Activated naive CD4-positive, alpha-beta T cell treated with Interleukin-2 at 50 U/mL for 16 hours (primary cell): ENCODE results near the gene ZDHHC16.

ENCODE experiments used
- DNase-seq: peaks from one replicate; pipeline ENCODE4 v3.0.0-alpha.2; 2020

The ZDHHC16 gene

DNA sequence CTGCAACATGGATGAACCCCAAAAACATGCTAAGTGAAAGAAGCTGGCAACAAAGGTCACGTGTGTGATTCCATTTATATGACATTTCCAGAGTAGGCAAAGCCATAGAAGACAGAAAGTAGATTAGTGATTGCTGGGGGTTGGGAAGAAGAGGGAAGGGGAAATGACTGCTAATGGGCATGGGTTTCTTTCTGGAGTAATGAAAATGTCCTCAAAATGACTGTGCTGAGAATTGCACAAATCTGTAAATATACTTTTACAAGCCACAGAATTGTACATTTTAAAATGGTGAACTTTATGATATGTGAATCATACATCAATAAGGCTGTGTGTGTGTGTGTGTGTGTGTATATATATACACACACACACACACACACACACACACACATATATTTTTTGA, 36.4 kb downstream of the ZDHHC16 start:
- no peak for DNase-seq

GRCh38 chr10:97483506-97483905, 37.5 kb downstream of the ZDHHC16 start:
- DNase-seq, result no peak

DNA sequence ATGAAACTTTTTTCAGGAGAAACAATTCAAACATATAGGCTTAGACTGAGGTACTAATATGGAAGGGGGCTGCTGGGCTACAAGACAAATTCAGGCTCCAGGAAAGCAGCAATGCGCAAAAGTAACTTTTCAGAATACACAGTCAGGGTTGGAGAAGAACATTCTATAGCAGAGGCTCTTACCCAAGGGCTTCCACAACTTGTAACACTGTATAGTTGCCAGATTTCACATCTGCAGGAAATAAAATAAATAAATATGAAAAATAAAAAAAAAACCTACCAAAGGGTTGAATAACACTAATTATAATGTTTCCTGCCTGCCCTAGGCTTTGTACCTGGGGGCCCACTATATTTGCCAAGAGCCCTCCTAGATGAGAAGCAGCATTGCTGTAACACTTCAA, 37.9 kb downstream of the ZDHHC16 start:
- no peak for DNase-seq

GRCh38 chr10:97485647-97486281, 39.8 kb downstream of the ZDHHC16 start:
- no peak for DNase-seq

DNA sequence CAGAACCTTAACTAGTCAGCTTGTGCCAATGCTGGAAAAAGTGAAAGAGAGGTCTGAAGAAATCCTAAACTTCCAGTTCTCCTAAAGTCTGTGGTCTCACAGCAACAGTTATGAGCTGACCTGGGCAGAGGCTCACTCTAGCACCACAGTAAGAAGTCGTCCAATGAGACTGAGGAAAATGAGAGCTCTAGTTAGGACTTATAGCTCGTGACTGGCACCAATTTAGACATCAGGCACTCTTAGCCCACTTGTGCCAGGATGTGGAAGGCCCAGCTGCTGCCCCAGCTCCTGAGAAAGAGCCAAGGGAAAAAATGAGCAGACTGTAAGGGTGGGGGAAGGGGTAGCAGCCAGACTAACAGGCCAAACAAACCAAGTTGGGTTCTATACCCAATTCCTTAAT, 44.6 kb downstream of the ZDHHC16 start:
- no peak for DNase-seq

DNA sequence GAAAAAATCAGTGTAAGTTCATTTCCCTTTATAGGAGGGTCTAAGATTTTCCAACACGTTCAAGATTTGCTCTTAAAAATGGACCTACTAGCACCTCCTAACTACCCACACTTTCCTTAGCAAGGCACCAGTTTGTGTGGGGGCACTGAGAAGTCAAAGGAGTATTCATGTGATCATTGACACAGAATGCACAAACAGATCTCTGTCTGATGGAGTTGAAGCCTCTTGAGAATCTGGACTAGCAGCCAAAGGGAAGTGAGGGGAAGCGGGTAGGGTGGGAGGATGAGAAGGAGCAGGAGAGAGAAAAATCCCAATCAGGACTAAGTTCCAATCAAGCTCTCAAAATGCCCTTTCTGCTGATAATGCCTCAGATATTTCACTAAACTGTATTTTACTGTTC, 48.2 kb downstream of the ZDHHC16 start:
- DNase-seq, result no peak

GRCh38 chr10:97494863-97495506, 49.0 kb downstream of the ZDHHC16 start:
- no peak for DNase-seq

DNA sequence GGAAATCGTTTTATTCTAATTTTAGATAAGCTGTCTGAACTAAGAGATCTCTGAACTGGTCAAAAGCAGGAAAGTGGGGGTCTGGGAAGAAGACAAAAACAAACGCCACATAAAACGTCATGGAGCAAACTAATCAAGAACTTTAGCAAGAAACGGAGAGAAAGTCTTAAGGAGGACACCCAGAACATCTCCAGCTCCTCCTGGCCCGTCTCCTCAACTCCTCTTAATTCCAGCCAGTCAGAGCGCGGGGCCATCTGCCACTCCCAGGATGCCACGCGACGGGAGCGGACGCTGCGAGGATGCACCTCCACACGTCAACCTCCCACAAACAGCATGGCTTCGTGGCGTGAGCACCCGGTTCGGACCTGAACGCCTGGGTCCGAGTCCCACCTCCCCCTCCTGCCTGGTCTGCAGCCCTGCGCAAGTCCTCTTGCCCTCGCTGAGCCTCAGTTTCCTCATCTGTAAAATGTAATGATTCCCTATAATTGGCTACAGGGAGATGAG, 51.6 kb downstream of the ZDHHC16 start:
- peak; percentile 81 for DNase-seq

GRCh38 chr10:97498076-97498840, 52.3 kb downstream of the ZDHHC16 start, which contains the start of gene MMS19:
Gene MMS19, minus strand, starts transcription at chr10:97498422. Its CDS starts 38 bp downstream, at chr10:97498384.
- peak; percentile 100 for DNase-seq

DNA sequence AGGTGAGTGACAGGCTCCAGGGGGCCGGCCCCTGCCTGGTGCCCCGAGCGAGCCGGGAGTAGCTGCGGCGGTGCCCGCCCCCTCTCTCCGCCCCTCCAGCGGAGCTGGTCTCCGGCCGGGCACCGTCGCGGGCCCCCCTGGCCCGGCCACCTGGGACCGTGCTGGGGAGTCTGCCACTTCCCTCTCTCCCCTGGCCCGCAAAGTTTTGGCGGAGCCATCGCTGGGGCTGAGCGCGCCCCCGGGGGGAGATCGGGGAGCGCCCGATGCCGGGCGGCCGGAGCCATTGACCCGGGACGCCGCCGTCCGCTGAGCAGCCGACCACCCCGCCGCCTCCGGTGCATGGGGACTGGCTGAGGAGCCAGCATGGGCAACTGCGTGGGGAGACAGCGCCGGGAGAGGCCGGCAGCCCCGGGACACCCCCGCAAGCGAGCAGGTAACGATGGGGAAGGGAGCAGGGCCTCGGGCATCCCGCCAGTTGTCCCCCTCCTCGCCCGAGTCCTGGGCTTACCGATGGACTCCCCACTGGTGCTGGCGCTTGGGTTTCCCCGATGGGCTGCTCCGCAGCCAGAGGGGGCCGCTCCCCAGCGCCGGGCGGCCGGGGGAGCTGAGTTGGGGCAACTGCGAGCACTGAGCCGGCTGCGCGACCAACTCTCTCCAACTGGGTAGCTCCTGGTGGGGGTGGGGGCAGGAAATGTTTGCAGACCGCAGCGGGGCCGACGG, 53.0 kb downstream of the ZDHHC16 start, which contains the start of gene UBTD1:
TSS of gene UBTD1 (plus strand) at position 84 of the 720 bp plus-strand sequence. CDS start at position 364, 280 bp downstream.
- peak; percentile 30 for DNase-seq

DNA sequence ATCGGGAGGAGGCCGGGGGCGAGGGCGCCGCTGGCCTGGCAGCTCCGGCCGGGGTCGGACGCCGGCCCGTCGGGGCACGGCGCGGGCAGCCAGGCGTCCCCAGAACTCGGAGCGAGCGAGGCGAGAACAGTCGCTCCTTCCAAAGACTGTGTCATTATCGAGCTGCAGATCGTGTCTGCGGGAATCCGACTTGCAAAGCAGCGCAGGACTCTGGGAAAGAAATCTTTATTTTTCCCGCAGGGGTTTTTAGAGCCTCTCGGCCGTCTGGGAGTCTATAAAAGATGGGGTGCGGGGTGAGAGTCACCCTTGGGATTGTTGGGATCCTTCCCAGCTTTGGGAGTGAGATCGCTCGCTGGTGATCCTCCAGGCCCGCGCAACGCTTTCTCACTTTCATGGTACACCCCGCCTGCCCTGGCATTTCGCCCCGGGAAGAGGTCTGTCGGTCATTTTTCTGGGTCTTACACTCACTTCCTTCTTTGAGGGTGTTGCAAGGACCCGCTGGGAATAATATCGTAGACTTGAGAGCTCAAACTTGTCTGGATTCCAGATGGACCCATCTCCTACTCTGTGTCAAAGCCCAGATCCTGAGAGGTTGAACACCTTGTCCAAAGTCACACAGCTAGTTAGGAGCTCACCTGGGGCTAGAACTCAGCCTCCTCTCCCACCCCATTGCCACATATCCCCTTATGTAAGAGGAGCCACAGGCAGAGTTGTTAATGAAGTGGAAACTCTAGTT, 53.8 kb downstream of the ZDHHC16 start:
- DNase-seq, result no peak

GRCh38 chr10:97500297-97500575, 54.3 kb downstream of the ZDHHC16 start:
- no peak for DNase-seq

GRCh38 chr10:97502916-97503315, 56.9 kb downstream of the ZDHHC16 start:
- DNase-seq, result no peak

DNA sequence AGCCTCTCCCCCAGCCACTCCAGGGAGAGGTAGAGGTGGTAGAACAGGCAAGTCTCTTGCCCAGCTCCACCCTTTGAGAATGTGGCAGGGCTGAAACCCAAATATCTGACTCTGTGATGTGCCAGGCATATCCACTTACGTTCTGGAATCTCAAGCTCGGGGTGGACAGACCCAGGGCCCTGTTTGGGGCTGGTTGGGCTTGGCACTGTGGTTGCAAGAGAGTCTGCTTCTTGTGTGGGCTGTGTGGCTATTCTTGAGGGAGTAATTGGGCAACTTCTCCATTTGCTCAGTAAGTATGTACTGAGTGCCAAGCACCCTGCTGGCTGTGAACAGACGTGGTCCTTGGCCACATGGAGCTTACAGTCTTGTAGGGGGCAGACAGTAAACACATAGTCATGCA, 57.4 kb downstream of the ZDHHC16 start:
- no peak for DNase-seq

GRCh38 chr10:97505152-97505551, 59.2 kb downstream of the ZDHHC16 start:
- DNase-seq, result no peak

- no peak for DNase-seq
Measured at GRCh38 chr10:97506199-97506991, 60.4 kb downstream of the ZDHHC16 start.
